HG02884 (cell line): Measurements from ENCODE around the gene NXNL1.
"Not testable (repeated sequence)": the region's sequence is repeated elsewhere in the genome, so short reads cannot be mapped to it uniquely, and the experiment has no call there.

Experiments used
- ATAC-seq: cut with Tn5 transposase; IDR thresholded peaks from one replicate; pipeline ENCODE4 v1.9.1; 2021; ENCODE audit warnings: mild to moderate bottlenecking, moderate library complexity; ENCODE audit not compliant: unreplicated experiment

The NXNL1 gene

GRCh38 chr19:17487284-17488121, 26.8 kb upstream of the NXNL1 start:
- ATAC-seq: no peak

GRCh38 chr19:17486545-17487240, 26.0 kb upstream of the NXNL1 start:
- no peak for ATAC-seq

GRCh38 chr19:17484520-17485185, 23.9 kb upstream of the NXNL1 start:
- ATAC-seq: no peak

- ATAC-seq: no peak
Observed at GRCh38 chr19:17483605-17484002, 22.9 kb upstream of the NXNL1 start.

GRCh38 chr19:17482877-17483604, 22.3 kb upstream of the NXNL1 start:
- ATAC-seq: no peak

GRCh38 chr19:17481986-17482385, 21.3 kb upstream of the NXNL1 start:
- no peak for ATAC-seq

- no peak for ATAC-seq
Observed at GRCh38 chr19:17479325-17479791, 18.6 kb upstream of the NXNL1 start.

GRCh38 chr19:17475541-17476115, 14.9 kb upstream of the NXNL1 start:
- no peak for ATAC-seq

GRCh38 chr19:17475011-17475540, 14.3 kb upstream of the NXNL1 start:
- not testable (repeated sequence) for ATAC-seq

- ATAC-seq: no peak
Observed at GRCh38 chr19:17473041-17473440, 12.3 kb upstream of the NXNL1 start.

- no peak for ATAC-seq
Observed at GRCh38 chr19:17471410-17472125, 10.8 kb upstream of the NXNL1 start.

GRCh38 chr19:17470068-17470841, 9.5 kb upstream of the NXNL1 start, which contains the start of gene SLC27A1:
Gene SLC27A1 (plus strand): TSS chr19:17470524. CDS start chr19:17470541, 17 bp downstream.
- peak; percentile 70 for ATAC-seq

- peak; percentile 55 for ATAC-seq
Observed at GRCh38 chr19:17469481-17470067, 8.8 kb upstream of the NXNL1 start.

GRCh38 chr19:17469092-17469480, 8.4 kb upstream of the NXNL1 start:
- ATAC-seq: no peak

- ATAC-seq: no peak
Observed at GRCh38 chr19:17468302-17469091, 7.8 kb upstream of the NXNL1 start.

- no peak for ATAC-seq
Observed at GRCh38 chr19:17467471-17468301, 7.0 kb upstream of the NXNL1 start.

GRCh38 chr19:17466487-17466850, 5.7 kb upstream of the NXNL1 start:
- no peak for ATAC-seq
